Gastrocnemius medialis (tissue), 4 donors: Measurements from ENCODE around the gene DNAJA1.

Experiments used
- POLR2A ChIP-seq, 2 donors: fragments of 450-650 bp; IDR thresholded peaks; one replicate each; pipeline ENCODE4 v1.6.1; 2017; ENCODE audit warnings: antibody characterized with exemption in 2 of 2, mild to moderate bottlenecking in 2 of 2, moderate library complexity in 2 of 2
- TF ChIP-seq, protein P1 (sequence below), 5 experiments: fragments of 450-650 bp in 3 of 5; fragments of 200-600 bp in 2 of 5; sonication (generic) in 2 of 5; IDR thresholded peaks in 4 of 5; conservative IDR thresholded peaks in 1 of 5; 1 replicate in 4 of 5; 2 replicates in 1 of 5; pipeline ENCODE4 v1.5.1; 2016 to 2019; ENCODE audit warnings: antibody characterized with exemption in 5 of 5, mild to moderate bottlenecking in 3 of 5, moderate library complexity in 3 of 5

DNA sequence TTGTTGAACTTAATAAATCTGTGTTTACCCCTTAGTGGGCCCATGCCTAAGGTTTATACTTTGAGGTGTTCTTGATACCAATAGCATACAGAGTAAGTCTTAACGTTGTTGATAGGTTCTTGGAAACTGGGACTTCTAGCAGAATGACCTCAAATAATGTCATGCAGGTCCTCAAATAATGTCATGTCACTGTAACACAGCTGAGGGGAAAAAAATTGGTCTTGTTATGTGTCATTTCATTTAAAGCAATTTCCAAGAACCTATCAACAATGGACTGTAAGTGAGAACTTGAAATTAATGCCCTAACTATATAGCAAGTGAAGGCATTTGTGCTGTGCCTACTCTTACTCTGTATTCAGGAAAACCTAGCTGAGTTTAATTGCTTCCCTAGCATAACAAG is 7.2 kb downstream of the DNAJA1 start:
- TF ChIP-seq, protein P1, sequence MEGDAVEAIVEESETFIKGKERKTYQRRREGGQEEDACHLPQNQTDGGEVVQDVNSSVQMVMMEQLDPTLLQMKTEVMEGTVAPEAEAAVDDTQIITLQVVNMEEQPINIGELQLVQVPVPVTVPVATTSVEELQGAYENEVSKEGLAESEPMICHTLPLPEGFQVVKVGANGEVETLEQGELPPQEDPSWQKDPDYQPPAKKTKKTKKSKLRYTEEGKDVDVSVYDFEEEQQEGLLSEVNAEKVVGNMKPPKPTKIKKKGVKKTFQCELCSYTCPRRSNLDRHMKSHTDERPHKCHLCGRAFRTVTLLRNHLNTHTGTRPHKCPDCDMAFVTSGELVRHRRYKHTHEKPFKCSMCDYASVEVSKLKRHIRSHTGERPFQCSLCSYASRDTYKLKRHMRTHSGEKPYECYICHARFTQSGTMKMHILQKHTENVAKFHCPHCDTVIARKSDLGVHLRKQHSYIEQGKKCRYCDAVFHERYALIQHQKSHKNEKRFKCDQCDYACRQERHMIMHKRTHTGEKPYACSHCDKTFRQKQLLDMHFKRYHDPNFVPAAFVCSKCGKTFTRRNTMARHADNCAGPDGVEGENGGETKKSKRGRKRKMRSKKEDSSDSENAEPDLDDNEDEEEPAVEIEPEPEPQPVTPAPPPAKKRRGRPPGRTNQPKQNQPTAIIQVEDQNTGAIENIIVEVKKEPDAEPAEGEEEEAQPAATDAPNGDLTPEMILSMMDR (IDR thresholded peaks at IDR 0.05 in 4 of 5, conservative IDR thresholded peaks at IDR 0.05 in 1 of 5), result no peak
- TF ChIP-seq POLR2A (IDR thresholded peaks at IDR 0.05), result no peak
